Neural cell (in vitro differentiated cells): Measurements from ENCODE around the gene POLDIP2. TPM values are rescaled to one million over a fixed set of nuclear protein-coding genes. Genes with fewer than 3 reads are reported as not detected.

Source experiments
- H2AFZ ChIP-seq: fragments of 200-600, 300-800 bp; sonication (generic), shearing (Covaris generic); 2 replicates; pipeline ENCODE4 v1.6.0; 2014; ENCODE audit warnings: low read depth, mild to moderate bottlenecking, antibody characterized with exemption, low read length, moderate library complexity
- H3F3A ChIP-seq: fragments of 200-600 bp; shearing (Covaris generic); 2 replicates; pipeline ENCODE4 v1.6.1; 2016; ENCODE audit warnings: mild to moderate bottlenecking, moderate library complexity, mixed read lengths, antibody characterized with exemption, low read length; ENCODE audit not compliant: insufficient read depth, poor library complexity, severe bottlenecking
- H3K27ac ChIP-seq: fragments of 200-600, 300-800 bp; sonication (generic), shearing (Covaris generic); 2 replicates; pipeline ENCODE4 v1.5.1; 2014; ENCODE audit warnings: mild to moderate bottlenecking, low read length, moderate library complexity
- H3K27me3 ChIP-seq: fragments of 300-800, 200-600 bp; sonication (generic), shearing (Covaris generic); 2 replicates; pipeline ENCODE4 v1.6.0; 2014; ENCODE audit warnings: mild to moderate bottlenecking, low read depth, low read length, moderate library complexity; ENCODE audit not compliant: insufficient read depth
- H3K36me3 ChIP-seq: fragments of 300-800, 200-600 bp; sonication (generic), shearing (Covaris generic); 2 replicates; pipeline ENCODE4 v1.5.1; 2014; ENCODE audit warnings: mild to moderate bottlenecking, antibody characterized with exemption, low read length, moderate library complexity; ENCODE audit not compliant: insufficient read depth
- H3K4me2 ChIP-seq: fragments of 300-800, 200-600 bp; sonication (generic), shearing (Covaris generic); 2 replicates; pipeline ENCODE4 v1.6.0; 2014; ENCODE audit warnings: mild to moderate bottlenecking, low read length
- H3K4me3 ChIP-seq: fragments of 300-800, 200-600 bp; sonication (generic), shearing (Covaris generic); 2 replicates; pipeline ENCODE4 v1.5.1; 2014; ENCODE audit warnings: mild to moderate bottlenecking, low read length, moderate library complexity
- H3K79me2 ChIP-seq: fragments of 200-600 bp; shearing (Covaris generic); replicated peaks from 2 replicates; pipeline ENCODE4 v1.6.0; 2014; ENCODE audit warnings: mild to moderate bottlenecking, low read length, moderate library complexity; ENCODE audit not compliant: insufficient read depth
- H3K9ac ChIP-seq: fragments of 300-800, 200-600 bp; sonication (generic), shearing (Covaris generic); 2 replicates; pipeline ENCODE4 v1.6.1; 2016; ENCODE audit warnings: mild to moderate bottlenecking, low read length, mixed read lengths
- H3K9me2 ChIP-seq: fragments of 200-600 bp; shearing (Covaris generic); 2 replicates; pipeline ENCODE4 v1.6.1; 2016; ENCODE audit warnings: mild to moderate bottlenecking, low read length, mixed read lengths; ENCODE audit not compliant: insufficient read depth
- H3K9me3 ChIP-seq: fragments of 200-600, 300-800 bp; sonication (generic), shearing (Covaris generic); 2 replicates; pipeline ENCODE4 v1.6.1; 2016; ENCODE audit warnings: mild to moderate bottlenecking, mixed run types, low read length, moderate library complexity, mixed read lengths
- H4K20me1 ChIP-seq: fragments of 200-600 bp; shearing (Covaris generic); 2 replicates; pipeline ENCODE4 v1.6.1; 2016; ENCODE audit warnings: mild to moderate bottlenecking, mixed run types; ENCODE audit not compliant: insufficient read depth
- EP300 ChIP-seq: fragments of 450-650 bp; conservative IDR thresholded peaks from 2 replicates; pipeline ENCODE4 v1.6.1; 2014; ENCODE audit warnings: antibody characterized with exemption, mild to moderate bottlenecking, moderate library complexity; ENCODE audit not compliant: poor library complexity, severe bottlenecking
- EZH2 ChIP-seq: fragments of 200-600, 300-800 bp; shearing (Covaris generic), sonication (generic); IDR thresholded peaks from 2 replicates; pipeline ENCODE4 v1.6.1; 2014; ENCODE audit warnings: antibody characterized with exemption, low read length, borderline replicate concordance, mild to moderate bottlenecking; ENCODE audit not compliant: insufficient read depth, poor library complexity, severe bottlenecking
- MXI1 ChIP-seq: fragments of 450-650 bp; conservative IDR thresholded peaks from 2 replicates; pipeline ENCODE4 v1.6.1; 2014; ENCODE audit warnings: antibody characterized with exemption, mild to moderate bottlenecking; ENCODE audit not compliant: poor library complexity, severe bottlenecking
- POLR2AphosphoS5 ChIP-seq: IDR thresholded peaks from 2 replicates; pipeline ENCODE4 v1.6.1; 2012
- RAD21 ChIP-seq: fragments of 450-650 bp; conservative IDR thresholded peaks from 2 replicates; pipeline ENCODE4 v1.6.1; 2014; ENCODE audit warnings: antibody characterized with exemption, mild to moderate bottlenecking, moderate library complexity
- SMC3 ChIP-seq: fragments of 450-650 bp; conservative IDR thresholded peaks from 2 replicates; pipeline ENCODE4 v1.6.1; 2014; ENCODE audit warnings: antibody characterized with exemption, mild to moderate bottlenecking, moderate library complexity; ENCODE audit not compliant: poor library complexity
- TAF1 ChIP-seq: IDR thresholded peaks from 2 replicates; pipeline ENCODE4 v1.6.1; 2012; ENCODE audit warnings: low read depth
- polyA plus RNA-seq: library from polyadenylated mRNA; depleted of rRNA; stranded (reverse); fragments of >200 nt; gene quantifications from 2 replicates; pipeline ENCODE4 v1.2.3, GENCODE V29; 2014
- TF ChIP-seq, protein P1 (sequence below): fragments of 450-650 bp; IDR thresholded peaks from 2 replicates; pipeline ENCODE4 v1.5.1; 2014; ENCODE audit warnings: antibody characterized with exemption, mild to moderate bottlenecking, moderate library complexity; ENCODE audit not compliant: poor library complexity, severe bottlenecking
- TF ChIP-seq, protein P2 (sequence below): IDR thresholded peaks from 2 replicates; pipeline ENCODE4 v1.6.1; 2012; ENCODE audit warnings: borderline replicate concordance

POLDIP2 gene
- polyA plus RNA-seq, 1 donor from 2014 or later: 75.4 TPM

DNA sequence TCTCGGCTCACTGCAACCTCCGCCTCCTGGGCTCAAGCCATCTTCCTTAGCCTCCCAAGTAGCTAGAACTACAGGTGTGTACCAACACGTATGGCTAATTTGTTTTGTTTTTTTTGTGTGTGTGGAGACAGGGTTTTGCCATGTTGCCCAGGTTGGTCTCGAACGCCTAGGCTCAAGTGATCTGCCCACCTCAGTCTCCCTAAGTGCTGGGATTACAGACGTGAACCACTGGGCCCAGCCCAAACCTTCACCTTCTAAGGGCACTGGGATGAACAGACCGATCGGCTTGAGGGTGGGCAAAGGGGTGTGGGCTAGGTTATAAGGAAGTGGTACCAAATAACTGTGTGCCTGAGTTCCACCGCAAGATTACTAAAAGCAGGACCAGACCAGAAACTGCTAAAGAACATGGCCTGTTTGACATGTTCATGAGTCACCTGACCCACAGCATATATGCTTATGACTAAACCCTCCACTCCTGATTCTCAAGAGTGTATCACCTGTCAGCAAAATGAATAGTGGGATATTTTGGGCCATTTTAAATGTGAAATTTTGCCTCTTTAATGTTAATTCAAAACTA, 30.2 kb downstream of the POLDIP2 start:
- Histone ChIP-seq H3K4me3 (no peak overlapping the region), H2AFZ (no peak overlapping the region)

DNA sequence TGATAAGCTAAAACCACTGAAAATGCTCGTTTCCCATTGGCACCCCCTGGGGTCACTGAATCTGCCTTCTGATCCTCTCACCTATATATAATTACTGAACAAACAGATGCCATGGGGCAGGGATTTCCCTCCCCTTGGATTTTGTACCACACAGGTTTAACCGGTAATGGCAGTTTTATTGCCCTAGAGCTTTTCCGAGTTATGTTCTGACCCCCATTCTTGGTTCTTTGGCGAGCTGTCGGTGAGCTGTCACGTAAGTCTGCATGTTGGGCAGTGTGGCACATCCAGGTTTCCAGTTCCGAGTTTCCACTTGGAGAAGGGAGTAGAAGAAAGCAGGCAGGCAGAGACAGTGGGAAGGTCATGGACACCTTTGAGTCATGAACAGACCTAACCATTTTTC, 31.2 kb downstream of the POLDIP2 start:
- Histone ChIP-seq H3F3A (no peaks in the 10 kb centered on the region), H3K79me2 (peaks cover 29% of the 10 kb centered on the region), H3K36me3 (peaks cover 6% of the 10 kb centered on the region), H4K20me1 (no peaks in the 10 kb centered on the region), H2AFZ (no peak overlapping the region), H3K9me3 (no peaks in the 10 kb centered on the region), H3K27me3 (no peaks in the 10 kb centered on the region), H3K4me3 (no peak overlapping the region), H3K4me2 (no peak overlapping the region), H3K27ac (no peak overlapping the region), H3K9me2 (no peaks in the 10 kb centered on the region), H3K9ac (no peak overlapping the region)
- TF ChIP-seq RAD21: no peak
- no peak for TF ChIP-seq MXI1
- TF ChIP-seq EP300: no peak
- TF ChIP-seq, protein P1, sequence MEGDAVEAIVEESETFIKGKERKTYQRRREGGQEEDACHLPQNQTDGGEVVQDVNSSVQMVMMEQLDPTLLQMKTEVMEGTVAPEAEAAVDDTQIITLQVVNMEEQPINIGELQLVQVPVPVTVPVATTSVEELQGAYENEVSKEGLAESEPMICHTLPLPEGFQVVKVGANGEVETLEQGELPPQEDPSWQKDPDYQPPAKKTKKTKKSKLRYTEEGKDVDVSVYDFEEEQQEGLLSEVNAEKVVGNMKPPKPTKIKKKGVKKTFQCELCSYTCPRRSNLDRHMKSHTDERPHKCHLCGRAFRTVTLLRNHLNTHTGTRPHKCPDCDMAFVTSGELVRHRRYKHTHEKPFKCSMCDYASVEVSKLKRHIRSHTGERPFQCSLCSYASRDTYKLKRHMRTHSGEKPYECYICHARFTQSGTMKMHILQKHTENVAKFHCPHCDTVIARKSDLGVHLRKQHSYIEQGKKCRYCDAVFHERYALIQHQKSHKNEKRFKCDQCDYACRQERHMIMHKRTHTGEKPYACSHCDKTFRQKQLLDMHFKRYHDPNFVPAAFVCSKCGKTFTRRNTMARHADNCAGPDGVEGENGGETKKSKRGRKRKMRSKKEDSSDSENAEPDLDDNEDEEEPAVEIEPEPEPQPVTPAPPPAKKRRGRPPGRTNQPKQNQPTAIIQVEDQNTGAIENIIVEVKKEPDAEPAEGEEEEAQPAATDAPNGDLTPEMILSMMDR: no peak
- TF ChIP-seq, protein P2, sequence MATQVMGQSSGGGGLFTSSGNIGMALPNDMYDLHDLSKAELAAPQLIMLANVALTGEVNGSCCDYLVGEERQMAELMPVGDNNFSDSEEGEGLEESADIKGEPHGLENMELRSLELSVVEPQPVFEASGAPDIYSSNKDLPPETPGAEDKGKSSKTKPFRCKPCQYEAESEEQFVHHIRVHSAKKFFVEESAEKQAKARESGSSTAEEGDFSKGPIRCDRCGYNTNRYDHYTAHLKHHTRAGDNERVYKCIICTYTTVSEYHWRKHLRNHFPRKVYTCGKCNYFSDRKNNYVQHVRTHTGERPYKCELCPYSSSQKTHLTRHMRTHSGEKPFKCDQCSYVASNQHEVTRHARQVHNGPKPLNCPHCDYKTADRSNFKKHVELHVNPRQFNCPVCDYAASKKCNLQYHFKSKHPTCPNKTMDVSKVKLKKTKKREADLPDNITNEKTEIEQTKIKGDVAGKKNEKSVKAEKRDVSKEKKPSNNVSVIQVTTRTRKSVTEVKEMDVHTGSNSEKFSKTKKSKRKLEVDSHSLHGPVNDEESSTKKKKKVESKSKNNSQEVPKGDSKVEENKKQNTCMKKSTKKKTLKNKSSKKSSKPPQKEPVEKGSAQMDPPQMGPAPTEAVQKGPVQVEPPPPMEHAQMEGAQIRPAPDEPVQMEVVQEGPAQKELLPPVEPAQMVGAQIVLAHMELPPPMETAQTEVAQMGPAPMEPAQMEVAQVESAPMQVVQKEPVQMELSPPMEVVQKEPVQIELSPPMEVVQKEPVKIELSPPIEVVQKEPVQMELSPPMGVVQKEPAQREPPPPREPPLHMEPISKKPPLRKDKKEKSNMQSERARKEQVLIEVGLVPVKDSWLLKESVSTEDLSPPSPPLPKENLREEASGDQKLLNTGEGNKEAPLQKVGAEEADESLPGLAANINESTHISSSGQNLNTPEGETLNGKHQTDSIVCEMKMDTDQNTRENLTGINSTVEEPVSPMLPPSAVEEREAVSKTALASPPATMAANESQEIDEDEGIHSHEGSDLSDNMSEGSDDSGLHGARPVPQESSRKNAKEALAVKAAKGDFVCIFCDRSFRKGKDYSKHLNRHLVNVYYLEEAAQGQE: no peak
- no peak for TF ChIP-seq EZH2
- TF ChIP-seq SMC3: no peak
- no peak for TF ChIP-seq POLR2AphosphoS5
- no peak for TF ChIP-seq TAF1

More for the DNA sequence above, 30.2 kb downstream of the POLDIP2 start:
- peaks cover 6% of the 10 kb centered on the region for H3K36me3 ChIP-seq
- H3K27me3 ChIP-seq: no peaks in the 10 kb centered on the region
- no peak overlapping the region for H3K27ac ChIP-seq
- H3F3A ChIP-seq: no peaks in the 10 kb centered on the region
- no peaks in the 10 kb centered on the region for H3K9me2 ChIP-seq
- H3K9me3 ChIP-seq: no peaks in the 10 kb centered on the region
- H4K20me1 ChIP-seq: no peaks in the 10 kb centered on the region
- peaks cover 20% of the 10 kb centered on the region for H3K79me2 ChIP-seq
- H3K4me2 ChIP-seq: no peak overlapping the region
- no peak for TF ChIP-seq TAF1
- TF ChIP-seq EZH2: no peak
- TF ChIP-seq, protein P1: no peak
- TF ChIP-seq SMC3: no peak
- TF ChIP-seq MXI1: no peak
- TF ChIP-seq POLR2AphosphoS5: no peak
- TF ChIP-seq, protein P2: no peak
- TF ChIP-seq RAD21: no peak
- no peak for TF ChIP-seq EP300
- no peak overlapping the region for H3K9ac ChIP-seq
